ENCODE data around the gene EARS2. TPM values are rescaled to one million over a fixed set of nuclear protein-coding genes. Genes with fewer than 3 reads are reported as not detected.

Gene EARS2
- total RNA-seq, 1 experiment from 2014 or later: 50.1 TPM

DNA sequence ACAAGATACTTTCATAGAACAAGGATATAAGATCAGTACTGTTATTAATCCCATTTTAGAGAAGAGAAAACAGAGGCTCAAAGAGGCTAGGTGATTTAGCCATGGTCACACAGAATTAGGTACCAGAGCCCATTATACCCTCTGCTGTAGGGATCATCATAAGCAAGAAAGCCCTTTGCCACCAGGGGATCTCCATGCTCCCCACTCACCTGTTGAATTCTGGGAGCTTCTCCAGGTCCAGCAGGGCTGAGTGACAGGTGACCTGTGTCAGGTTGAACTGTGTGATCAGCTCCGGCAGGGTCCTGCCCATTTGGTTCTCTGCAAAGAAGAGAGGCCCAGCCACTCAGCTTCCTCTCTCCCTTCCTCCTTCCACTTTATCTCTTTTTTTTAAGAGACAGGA lies 24.7 kb downstream of the EARS2 start:
- no peaks in the 10 kb centered on the region for H3K79me2 ChIP-seq (ENCODE audit: insufficient read depth, low read length)
- H3K4me3 Mint-ChIP-seq: no peak overlapping the region

More for the DNA sequence above, 24.7 kb downstream of the EARS2 start:
- Mint-ChIP-seq H3K4me1 (no peaks in the 10 kb centered on the region), H3K27ac (no peak overlapping the region), H3K9me3 (no peaks in the 10 kb centered on the region), H3K27me3 (ENCODE audit: low read depth) (no peaks in the 10 kb centered on the region), H3K36me3 (ENCODE audit: insufficient read depth in 1 of 3, low read depth in 3 of 3) (peaks cover 28 to 83% (median 68%) of the 10 kb centered on the region in 3 experiments; a peak in 6 of 7 replicates)
- Histone ChIP-seq H2BK15ac (ENCODE audit: low read depth, low read length) (no peak overlapping the region), H3K18ac (ENCODE audit: insufficient read length, low read depth, low read length) (no peak overlapping the region), H2BK120ac (ENCODE audit: low read depth, low read length, poor library complexity, severe bottlenecking) (no peak overlapping the region), H3K23ac (ENCODE audit: insufficient read length, low read depth, low read length) (no peak overlapping the region), H2AK5ac (ENCODE audit: insufficient read length, low read length) (no peak overlapping the region), H3K9me3 (ENCODE audit: control insufficient read depth, low read depth, low read length) (no peaks in the 10 kb centered on the region), H3K14ac (ENCODE audit: insufficient read depth, low read length) (no peak overlapping the region), H4K8ac (replicated peaks; ENCODE audit: insufficient read length, low read depth, low read length) (no peak overlapping the region), H3K4me2 (ENCODE audit: insufficient read depth, insufficient read length, low read length) (no peak overlapping the region), H3K27me3 (ENCODE audit: insufficient read depth, low read length) (no peaks in the 10 kb centered on the region), H4K91ac (ENCODE audit: insufficient read length, low read depth, low read length) (no peak overlapping the region), H3T11ph (ENCODE audit: low read length) (no peak overlapping the region), H2BK5ac (ENCODE audit: insufficient read length, low read length) (no peak overlapping the region), H3K27ac (ENCODE audit: insufficient read length, low read depth, low read length) (no peak overlapping the region), H2AFZ (ENCODE audit: low read length) (no peak overlapping the region), H2BK20ac (ENCODE audit: low read depth, low read length, poor library complexity, severe bottlenecking) (no peak overlapping the region), H3K79me1 (ENCODE audit: insufficient read depth, low read depth, low read length, poor library complexity, severe bottlenecking) (no peaks in the 10 kb centered on the region), H3K56ac (ENCODE audit: insufficient read length, low read depth, low read length) (no peak overlapping the region), H3K4me1 (ENCODE audit: insufficient read depth, low read length) (no peaks in the 10 kb centered on the region), H2BK12ac (ENCODE audit: insufficient read length, low read depth, low read length) (no peak overlapping the region), H3K23me2 (ENCODE audit: insufficient read length, low read depth, low read length, poor library complexity, severe bottlenecking) (no peaks in the 10 kb centered on the region), H4K20me1 (ENCODE audit: control insufficient read depth, insufficient read depth, insufficient read length) (no peaks in the 10 kb centered on the region), H3K9ac (ENCODE audit: extremely low read depth, insufficient read length, low read length) (no peak overlapping the region), H4K5ac (ENCODE audit: insufficient read length, low read depth, low read length) (no peak overlapping the region), H3K4ac (ENCODE audit: low read depth, low read length) (no peak overlapping the region)
- no CpG with 5 or more reads among the region's 1 CpG for WGBS (ENCODE audit: extremely low coverage, insufficient read length, low lambda C conversion rate)
- DNase-seq: no peak
- TF ChIP-seq, protein P1, sequence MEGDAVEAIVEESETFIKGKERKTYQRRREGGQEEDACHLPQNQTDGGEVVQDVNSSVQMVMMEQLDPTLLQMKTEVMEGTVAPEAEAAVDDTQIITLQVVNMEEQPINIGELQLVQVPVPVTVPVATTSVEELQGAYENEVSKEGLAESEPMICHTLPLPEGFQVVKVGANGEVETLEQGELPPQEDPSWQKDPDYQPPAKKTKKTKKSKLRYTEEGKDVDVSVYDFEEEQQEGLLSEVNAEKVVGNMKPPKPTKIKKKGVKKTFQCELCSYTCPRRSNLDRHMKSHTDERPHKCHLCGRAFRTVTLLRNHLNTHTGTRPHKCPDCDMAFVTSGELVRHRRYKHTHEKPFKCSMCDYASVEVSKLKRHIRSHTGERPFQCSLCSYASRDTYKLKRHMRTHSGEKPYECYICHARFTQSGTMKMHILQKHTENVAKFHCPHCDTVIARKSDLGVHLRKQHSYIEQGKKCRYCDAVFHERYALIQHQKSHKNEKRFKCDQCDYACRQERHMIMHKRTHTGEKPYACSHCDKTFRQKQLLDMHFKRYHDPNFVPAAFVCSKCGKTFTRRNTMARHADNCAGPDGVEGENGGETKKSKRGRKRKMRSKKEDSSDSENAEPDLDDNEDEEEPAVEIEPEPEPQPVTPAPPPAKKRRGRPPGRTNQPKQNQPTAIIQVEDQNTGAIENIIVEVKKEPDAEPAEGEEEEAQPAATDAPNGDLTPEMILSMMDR (conservative IDR thresholded peaks at IDR 0.05): no peak

Data from H9 (cell line).